Esophagus squamous epithelium (tissue), 5 donors: Measurements from ENCODE around the gene ASPA. TPM values are rescaled to one million over a fixed set of nuclear protein-coding genes. Genes with fewer than 3 reads are reported as not detected.
A peak's percentile ranks its signal among the peaks of the same experiment; 100 is the strongest.
"Not testable (repeated sequence)": the region's sequence is repeated elsewhere in the genome, so short reads cannot be mapped to it uniquely, and the experiment has no call there.

Experiments used
- DNase-seq: peaks from one replicate; lab custom pipeline; 2025; lab: John Stamatoyannopoulos, UW
- H3K27ac ChIP-seq, 4 donors: fragments of 200-600 bp; sonication (generic); one replicate each; pipeline ENCODE4 v1.5.1; 2016 to 2019; ENCODE audit warnings: mild to moderate bottlenecking in 1 of 4
- H3K27me3 ChIP-seq, 4 donors: fragments of 200-600 bp; sonication (generic); 1 replicate in 3 of 4; 2 replicates in 1 of 4; pipeline versions ENCODE4 v1.5.1 to v1.6.0; 2017 to 2021; ENCODE audit warnings: antibody characterized with exemption in 1 of 4
- H3K36me3 ChIP-seq, 3 donors: fragments of 200-600 bp; sonication (generic); one replicate each; pipeline ENCODE4 v1.5.1; 2016 to 2019
- H3K4me1 ChIP-seq, 3 donors: fragments of 200-600 bp; sonication (generic); one replicate each; pipeline ENCODE4 v1.5.1; 2017 to 2019
- H3K4me3 ChIP-seq, 4 donors: fragments of 200-600 bp; sonication (generic); 1 replicate in 3 of 4; 2 replicates in 1 of 4; pipeline ENCODE4 v1.5.1; 2016 to 2019; ENCODE audit warnings: mild to moderate bottlenecking in 2 of 4, moderate library complexity in 1 of 4
- H3K9me3 ChIP-seq, 3 donors: fragments of 200-600 bp; sonication (generic); one replicate each; pipeline ENCODE4 v1.5.1; 2016 to 2019
- POLR2A ChIP-seq, 4 donors: fragments of 450-650 bp; IDR thresholded peaks; one replicate each; pipeline ENCODE4 v1.6.1; 2017; ENCODE audit warnings: antibody characterized with exemption in 4 of 4, mild to moderate bottlenecking in 4 of 4, moderate library complexity in 3 of 4
- WGBS, 2 donors: methylation state at CpG; one replicate each; pipeline ENCODE4 v1.1.5; 2018; 5-methylcytosine and 5-hydroxymethylcytosine counted together
- intact Hi-C: fragments of 100-400 bp; cut with DNase I; formaldehyde crosslinking; loops from one replicate; pipeline ENCODE4 v1.15.0; 2022
- total RNA-seq, 4 donors: library from RNA; depleted of rRNA; stranded (reverse); fragments of >200 nt; gene quantifications; one replicate each; pipeline ENCODE4 v1.1.0, GENCODE V29; 2016
- TF ChIP-seq, protein P1 (sequence below), 6 experiments: fragments of 450-650 bp in 4 of 6; fragments of 200-600 bp in 2 of 6; sonication (generic) in 2 of 6; IDR thresholded peaks; one replicate each; pipeline ENCODE4 v1.5.1; 2016 to 2019; ENCODE audit warnings: antibody characterized with exemption in 6 of 6, mild to moderate bottlenecking in 4 of 6, moderate library complexity in 4 of 6
- donor health status: DM: yes; HTN: yes; CAD: no.

Gene ASPA
- under 1 TPM in 3 of 4 donors, not detected in 1; 0.22 to 0.76 (median 0.23) TPM for total RNA-seq

DNA sequence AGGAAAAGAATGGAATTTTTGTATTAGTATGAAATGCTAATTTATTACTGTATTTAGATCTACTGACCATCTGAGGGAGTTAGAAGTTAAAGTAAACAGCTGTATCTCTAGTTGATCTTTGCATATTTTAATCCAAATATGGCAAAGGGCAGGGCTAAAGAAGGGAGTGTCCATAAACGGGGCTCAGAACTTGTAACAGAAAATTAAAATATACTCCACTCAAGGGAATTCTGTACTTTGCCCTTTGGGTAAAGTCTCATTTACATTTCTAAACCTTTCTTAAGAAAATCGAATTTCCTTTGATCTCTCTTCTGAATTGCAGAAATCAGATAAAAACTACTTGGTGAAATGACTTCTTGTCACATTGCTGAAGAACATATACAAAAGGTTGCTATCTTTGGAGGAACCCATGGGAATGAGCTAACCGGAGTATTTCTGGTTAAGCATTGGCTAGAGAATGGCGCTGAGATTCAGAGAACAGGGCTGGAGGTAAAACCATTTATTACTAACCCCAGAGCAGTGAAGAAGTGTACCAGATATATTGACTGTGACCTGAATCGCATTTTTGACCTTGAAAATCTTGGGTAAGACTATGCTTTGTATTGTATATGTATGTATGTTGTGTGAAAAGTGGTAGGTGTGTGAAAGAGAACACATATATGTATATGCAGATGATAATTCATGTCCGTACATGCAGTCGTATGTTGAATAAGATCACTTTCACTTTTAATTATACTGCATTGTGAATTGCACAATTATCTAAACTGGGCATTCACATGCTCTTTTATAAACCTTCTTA, at the start of gene ASPA:
Gene ASPA (plus strand): TSS at position 186 of the 799 bp plus-strand sequence. CDS start 163 bp downstream, at position 349.
- Histone ChIP-seq H3K9me3 (no peaks in the 10 kb centered on the region), H3K36me3 (no peaks in the 10 kb centered on the region), H3K27me3 (no peaks in the 10 kb centered on the region), H3K27ac (peak within 1 kb of the TSS; percentile 17 to 76 (median 66)), H3K4me3 (peak within 1 kb of the TSS; percentile 7 to 62 (median 40)), H3K4me1 (peaks cover 0 to 32% (median 0%) of the 10 kb centered on the region in 3 donors)
- WGBS, 2 donors, result 16 to 20% methylated on average over 7 of the region's 7 CpGs
- intact Hi-C loops, result no loop called here
- no peak for DNase-seq
- TF ChIP-seq, protein P1, sequence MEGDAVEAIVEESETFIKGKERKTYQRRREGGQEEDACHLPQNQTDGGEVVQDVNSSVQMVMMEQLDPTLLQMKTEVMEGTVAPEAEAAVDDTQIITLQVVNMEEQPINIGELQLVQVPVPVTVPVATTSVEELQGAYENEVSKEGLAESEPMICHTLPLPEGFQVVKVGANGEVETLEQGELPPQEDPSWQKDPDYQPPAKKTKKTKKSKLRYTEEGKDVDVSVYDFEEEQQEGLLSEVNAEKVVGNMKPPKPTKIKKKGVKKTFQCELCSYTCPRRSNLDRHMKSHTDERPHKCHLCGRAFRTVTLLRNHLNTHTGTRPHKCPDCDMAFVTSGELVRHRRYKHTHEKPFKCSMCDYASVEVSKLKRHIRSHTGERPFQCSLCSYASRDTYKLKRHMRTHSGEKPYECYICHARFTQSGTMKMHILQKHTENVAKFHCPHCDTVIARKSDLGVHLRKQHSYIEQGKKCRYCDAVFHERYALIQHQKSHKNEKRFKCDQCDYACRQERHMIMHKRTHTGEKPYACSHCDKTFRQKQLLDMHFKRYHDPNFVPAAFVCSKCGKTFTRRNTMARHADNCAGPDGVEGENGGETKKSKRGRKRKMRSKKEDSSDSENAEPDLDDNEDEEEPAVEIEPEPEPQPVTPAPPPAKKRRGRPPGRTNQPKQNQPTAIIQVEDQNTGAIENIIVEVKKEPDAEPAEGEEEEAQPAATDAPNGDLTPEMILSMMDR (IDR thresholded peaks at IDR 0.05), result no peak
- no peak for TF ChIP-seq POLR2A (IDR thresholded peaks at IDR 0.05)

GRCh38 chr17:3433215-3433614, 42.6 kb upstream of the ASPA start:
- WGBS, 2 donors, result 28 to 36% methylated on average over 7 of the region's 7 CpGs
- H3K9me3 ChIP-seq, H3K4me1 ChIP-seq, H3K27me3 ChIP-seq, intact Hi-C loops, H3K36me3 ChIP-seq, DNase-seq, H3K27ac ChIP-seq, H3K4me3 ChIP-seq: not testable (repeated sequence)

- no peaks in the 10 kb centered on the region for H3K4me1 ChIP-seq
- H3K27ac ChIP-seq, result no peak within 1 kb of the TSS
- no peak within 1 kb of the TSS for H3K4me3 ChIP-seq
- H3K9me3 ChIP-seq, result no peaks in the 10 kb centered on the region
- no peak for DNase-seq
- no peak for TF ChIP-seq POLR2A (IDR thresholded peaks at IDR 0.05)
- TF ChIP-seq, protein P1 (IDR thresholded peaks at IDR 0.05), result no peak
- intact Hi-C loops, result no loop called here
- peaks cover 0 to 6% (median 0%) of the 10 kb centered on the region in 4 donors for H3K27me3 ChIP-seq
- no peaks in the 10 kb centered on the region for H3K36me3 ChIP-seq
- 57 to 67% methylated on average over 3 of the region's 3 CpGs for WGBS, 2 donors
Observed at GRCh38 chr17:3433741-3434140, 42.1 kb upstream of the ASPA start, which contains the start of gene OR1E2. OR1E2 (minus strand) TSS chr17:3433841; CDS start chr17:3433841, 0 bp downstream.

- Histone ChIP-seq H3K27ac (no peak overlapping the region), H3K27me3 (peaks cover 0 to 7% (median 0%) of the 10 kb centered on the region in 4 donors), H3K9me3 (no peaks in the 10 kb centered on the region), H3K4me1 (no peaks in the 10 kb centered on the region), H3K36me3 (no peaks in the 10 kb centered on the region), H3K4me3 (no peak overlapping the region)
- 55 to 58% methylated on average over 1 of the region's 1 CpG for WGBS, 2 donors
- no peak for DNase-seq
- TF ChIP-seq POLR2A (IDR thresholded peaks at IDR 0.05), result no peak
- TF ChIP-seq, protein P1 (IDR thresholded peaks at IDR 0.05), result no peak
- intact Hi-C loops, result no loop called here
Observed at GRCh38 chr17:3438368-3438767, 37.4 kb upstream of the ASPA start.

DNA sequence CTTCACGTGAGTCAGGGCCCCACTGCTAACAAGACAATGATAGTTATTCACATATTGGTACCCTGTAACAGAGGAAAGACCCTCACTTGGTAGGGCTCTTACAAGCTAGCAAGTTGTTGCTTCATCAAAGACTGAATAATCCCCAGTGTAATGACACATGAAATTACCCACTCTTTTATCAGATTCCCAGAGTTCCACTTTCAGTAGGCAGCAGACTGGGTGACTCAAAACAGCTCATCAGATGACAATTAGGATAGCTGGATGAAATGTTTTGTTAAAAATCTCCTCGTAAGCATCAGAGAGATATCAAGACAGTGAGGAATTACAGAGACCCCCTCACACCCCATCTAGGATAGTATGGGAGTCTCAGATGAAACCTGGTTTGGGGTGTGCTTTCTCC, 35.3 kb upstream of the ASPA start:
- no peak overlapping the region for H3K27ac ChIP-seq
- WGBS, 2 donors, result 49 to 55% methylated on average over 2 of the region's 2 CpGs
- no peak for TF ChIP-seq POLR2A (IDR thresholded peaks at IDR 0.05)
- TF ChIP-seq, protein P1 (IDR thresholded peaks at IDR 0.05), result no peak
- H3K9me3 ChIP-seq, result no peaks in the 10 kb centered on the region
- H3K36me3 ChIP-seq, result no peaks in the 10 kb centered on the region
- H3K4me3 ChIP-seq, result no peak overlapping the region
- H3K4me1 ChIP-seq, result no peaks in the 10 kb centered on the region
- intact Hi-C loops, result no loop called here
- no peak for DNase-seq
- H3K27me3 ChIP-seq, result peaks cover 0 to 9% (median 0%) of the 10 kb centered on the region in 4 donors
